Cerebellar cortex (tissue), 1 donor: ENCODE data around the gene ZRANB3.
A peak's percentile ranks its signal among the peaks of the same experiment; 100 is the strongest.
"Not testable (repeated sequence)": the region's sequence is repeated elsewhere in the genome, so short reads cannot be mapped to it uniquely, and the experiment has no call there.

Experiments
- DNase-seq: peaks from one replicate; pipeline ENCODE4 v3.0.0-alpha.2; 2015; ENCODE audit warnings: low spot score

Gene ZRANB3

DNA sequence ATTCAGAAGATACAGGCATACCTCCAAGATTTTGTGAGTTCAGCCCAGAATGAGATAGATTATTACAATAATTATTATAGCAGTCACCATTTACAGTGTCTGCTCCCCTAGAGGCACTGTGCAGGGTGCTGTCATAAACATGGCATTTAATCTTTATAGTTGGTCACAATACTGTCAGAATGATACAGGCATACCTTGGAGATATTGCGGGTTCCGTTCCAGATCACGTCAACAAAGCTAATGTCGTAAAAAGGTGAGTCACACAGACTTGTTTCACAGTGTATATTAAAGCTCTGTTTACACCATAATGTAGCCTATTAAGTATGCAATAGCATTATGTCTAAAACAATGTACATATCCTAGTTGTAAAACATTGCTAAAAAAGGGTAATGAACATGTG lies 45.6 kb downstream of the ZRANB3 start:
- no peak for DNase-seq

DNA sequence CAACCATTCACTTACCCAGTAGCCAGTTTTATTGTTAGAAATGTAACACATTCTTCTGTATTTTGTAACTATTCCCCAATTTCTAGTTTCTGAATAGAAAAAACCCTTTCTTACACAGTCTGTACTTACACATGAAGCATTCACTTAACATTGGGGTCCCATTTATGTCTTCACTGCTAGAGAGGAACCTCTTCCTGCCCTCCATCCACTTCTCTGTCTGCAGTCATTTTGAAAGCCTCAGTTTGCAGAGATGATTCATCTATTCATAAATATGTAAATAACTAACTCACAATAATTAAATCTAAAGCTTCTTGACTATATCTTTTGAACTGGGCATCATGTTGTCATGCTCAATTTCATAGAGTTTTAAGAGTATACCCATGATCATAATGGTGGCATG lies 55.9 kb downstream of the ZRANB3 start:
- DNase-seq: no peak

DNA sequence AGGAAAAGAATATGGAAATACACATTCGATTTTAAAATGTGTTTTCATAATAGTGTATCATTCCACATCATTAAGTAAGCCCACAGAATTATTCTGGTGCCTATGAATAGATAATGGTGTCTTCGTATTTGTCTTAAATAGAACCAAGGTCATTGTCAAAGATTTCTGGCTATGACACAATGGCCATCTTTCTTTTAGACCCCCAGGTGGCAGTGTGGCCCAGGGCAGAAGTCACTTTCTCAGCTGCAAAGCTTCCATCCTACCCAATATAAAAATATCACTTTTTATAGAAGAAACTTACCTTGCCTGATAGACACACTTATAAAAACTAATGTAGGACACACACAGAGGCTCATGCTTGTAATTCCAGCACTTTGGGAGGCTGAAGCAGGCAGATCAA lies 57.5 kb downstream of the ZRANB3 start:
- peak; percentile 6 for DNase-seq

DNA sequence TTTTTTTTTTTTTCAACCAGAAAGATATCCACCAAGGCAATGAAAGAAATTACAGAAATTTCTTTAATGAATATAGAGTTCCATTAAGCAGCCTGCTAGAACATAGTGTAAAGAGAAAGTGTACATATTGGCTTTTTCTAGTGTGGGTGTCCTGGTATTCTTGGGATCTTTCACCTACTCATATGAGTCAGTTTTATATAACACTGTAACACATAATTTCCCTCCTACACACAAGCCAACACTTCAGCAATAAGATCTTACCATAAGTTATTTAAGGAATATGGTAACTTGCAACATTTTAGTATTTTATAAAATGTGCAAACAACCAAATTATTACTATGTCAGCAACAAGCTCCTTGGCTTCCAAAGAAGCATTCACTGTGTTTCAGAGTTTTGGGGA lies 59.9 kb downstream of the ZRANB3 start:
- no peak for DNase-seq

DNA sequence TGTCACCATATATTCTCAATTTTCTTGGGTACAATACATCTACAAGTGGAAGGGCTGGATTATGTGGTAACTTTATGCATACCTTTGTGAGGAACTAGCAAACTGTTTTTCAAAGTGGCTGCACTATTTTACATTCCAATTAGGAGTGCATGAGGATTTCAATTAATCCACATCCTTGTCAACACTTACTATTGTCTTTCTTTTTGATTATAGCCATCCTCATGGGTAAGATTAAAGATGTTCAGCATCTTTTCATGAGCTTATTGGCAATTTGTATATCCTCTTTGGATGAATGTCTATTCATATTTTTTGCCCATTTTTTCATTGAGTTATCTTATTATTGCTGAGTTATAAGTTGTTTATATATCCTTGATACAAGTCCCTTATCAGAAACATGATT lies 73.7 kb downstream of the ZRANB3 start:
- DNase-seq: no peak

DNA sequence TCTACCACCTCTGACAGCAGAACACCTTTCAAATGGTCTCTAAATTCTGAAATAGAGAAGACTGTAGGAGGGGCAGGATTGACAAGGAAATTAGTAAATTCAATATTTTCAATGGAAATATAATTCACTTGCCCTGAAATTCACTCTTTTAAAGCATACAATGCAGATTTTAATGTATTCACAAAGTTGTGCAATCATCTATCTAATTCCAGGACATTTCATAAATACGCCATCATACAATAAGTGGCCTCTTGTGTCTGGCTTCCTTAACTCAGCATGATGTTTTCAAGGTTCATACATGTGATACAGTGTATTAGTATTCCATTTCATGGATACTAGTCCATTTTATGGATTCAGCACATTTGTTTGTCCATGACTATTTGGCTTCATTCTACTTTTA lies 74.2 kb downstream of the ZRANB3 start:
- no peak for DNase-seq

DNA sequence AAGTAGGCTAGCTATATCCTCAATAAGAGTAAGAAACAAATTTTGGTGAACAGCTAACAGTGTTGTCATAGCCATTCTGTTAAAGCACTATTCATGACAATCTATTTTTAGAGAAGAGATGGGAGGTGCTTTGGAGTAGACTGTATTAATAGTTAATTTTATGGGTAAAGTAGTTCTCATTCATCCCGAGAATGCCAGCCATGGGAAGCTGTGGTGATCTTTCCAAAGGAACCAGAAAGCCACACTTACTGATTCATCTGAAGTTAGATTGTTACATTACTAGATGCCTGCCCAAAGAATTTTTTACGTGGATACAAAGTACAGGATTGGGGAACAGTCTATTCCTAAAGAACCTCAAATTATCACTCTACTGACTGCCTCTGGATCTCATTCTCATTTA lies 74.6 kb downstream of the ZRANB3 start:
- DNase-seq: no peak

DNA sequence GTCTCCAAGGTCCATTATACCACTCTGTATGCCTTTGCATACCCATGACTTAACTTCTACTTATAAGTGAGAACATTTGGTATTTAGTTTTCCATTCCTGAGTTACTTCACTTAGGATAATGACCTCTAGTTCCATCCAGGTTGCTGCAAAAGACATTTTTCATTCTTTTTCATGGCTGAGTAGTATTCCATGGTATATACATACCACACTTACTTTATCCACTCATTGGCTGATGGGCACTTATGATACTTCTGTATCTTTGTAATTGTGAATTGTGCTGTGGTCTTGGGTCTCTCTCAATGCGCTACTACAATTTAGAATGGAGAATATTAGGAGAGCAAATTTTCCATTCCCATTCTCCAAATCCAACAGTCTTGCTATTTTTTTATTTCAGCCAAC lies 76.4 kb downstream of the ZRANB3 start:
- no peak for DNase-seq

DNA sequence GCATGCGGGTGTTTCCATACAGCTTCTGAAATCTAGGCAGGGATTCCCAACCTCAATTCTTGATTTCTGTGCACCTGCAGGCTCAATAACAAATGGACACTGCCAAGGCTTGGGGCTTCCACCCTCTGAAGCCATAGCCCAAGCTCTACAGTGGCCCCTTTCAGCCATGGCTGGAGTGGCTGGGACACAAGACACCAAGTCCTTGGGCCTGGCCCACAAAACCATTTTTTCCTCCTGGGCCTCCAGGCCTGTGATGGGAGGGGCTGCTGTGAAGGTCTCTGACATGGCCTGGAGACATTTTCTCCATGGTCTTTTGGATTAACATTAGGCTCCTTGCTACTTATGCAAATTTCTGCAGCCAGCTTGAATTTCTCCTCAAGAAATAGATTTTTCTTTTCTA lies 78.0 kb downstream of the ZRANB3 start:
- not testable (repeated sequence) for DNase-seq

DNA sequence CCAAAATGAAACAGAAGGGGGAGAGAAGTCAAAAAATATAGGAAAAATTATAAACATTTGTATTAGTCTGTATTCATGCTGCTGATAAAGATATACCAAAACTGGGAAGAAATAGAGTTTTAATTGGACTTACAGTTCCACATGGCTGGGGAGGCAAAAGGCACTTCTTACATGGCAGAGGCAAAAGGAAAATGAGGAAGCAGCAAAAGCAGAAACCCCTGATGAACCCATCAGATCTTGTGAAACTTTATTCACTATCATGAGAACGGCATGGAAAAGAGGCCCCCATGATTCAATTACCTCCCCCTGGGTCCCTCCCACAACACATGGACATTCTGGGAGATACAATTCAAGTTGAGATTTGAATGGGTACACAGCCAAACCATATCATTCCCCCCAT lies 79.1 kb downstream of the ZRANB3 start:
- no peak for DNase-seq

DNA sequence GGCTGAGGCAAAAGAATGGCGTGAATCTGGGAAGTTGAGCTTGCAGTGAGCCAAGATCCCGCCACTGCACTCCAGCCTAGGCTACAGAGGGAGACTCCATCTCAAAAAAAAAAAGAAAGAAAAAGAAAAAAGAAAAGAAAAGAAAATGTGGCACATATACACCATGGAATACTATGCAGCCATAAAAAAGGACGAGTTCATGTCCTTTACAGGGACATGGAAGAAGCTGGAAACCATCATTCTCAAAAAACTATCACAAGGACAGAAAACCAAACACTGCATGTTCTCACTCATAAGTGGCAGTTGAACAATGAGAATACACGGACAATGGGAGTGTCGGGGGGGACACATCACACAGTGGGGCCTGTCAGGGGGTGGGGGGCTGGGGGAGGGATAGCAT lies 88.0 kb downstream of the ZRANB3 start:
- not testable (repeated sequence) for DNase-seq

DNA sequence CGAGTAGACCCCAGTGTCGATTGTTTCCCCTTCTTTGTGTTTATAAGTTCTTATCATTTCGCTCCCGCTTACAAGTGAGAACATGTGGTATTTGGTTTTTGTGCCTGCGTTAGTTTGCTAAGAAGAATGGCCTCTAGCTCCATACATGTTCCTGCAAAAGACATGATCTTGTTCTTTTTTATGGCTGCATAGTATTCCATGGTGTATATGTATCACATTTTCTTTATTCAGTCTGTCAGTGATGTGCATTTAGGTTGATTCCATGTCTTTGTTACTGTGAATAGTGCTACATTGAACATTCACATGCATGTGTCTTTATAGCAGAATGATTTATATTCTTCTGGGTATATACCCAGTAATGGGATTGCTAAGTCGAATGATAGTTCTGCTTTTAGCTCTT lies 95.9 kb downstream of the ZRANB3 start:
- not testable (repeated sequence) for DNase-seq

DNA sequence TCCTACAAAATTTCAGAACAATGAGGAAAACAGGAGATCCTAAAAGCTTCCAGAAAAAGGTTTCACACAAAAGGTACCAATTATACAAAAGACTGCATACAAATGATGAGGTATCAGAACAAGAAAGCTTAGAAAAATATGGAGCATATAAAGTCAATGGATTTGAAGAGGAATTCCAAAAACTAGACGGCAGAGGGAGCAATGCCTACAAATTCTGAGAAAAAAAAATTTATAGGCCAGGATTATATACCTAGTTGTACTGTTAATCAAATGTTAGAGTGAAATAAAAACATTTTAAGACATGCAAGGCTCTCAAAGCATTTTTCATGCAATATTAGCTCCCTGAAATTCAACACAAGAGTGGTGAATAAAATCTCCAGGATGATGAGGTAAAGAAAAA lies 106.2 kb downstream of the ZRANB3 start:
- no peak for DNase-seq

DNA sequence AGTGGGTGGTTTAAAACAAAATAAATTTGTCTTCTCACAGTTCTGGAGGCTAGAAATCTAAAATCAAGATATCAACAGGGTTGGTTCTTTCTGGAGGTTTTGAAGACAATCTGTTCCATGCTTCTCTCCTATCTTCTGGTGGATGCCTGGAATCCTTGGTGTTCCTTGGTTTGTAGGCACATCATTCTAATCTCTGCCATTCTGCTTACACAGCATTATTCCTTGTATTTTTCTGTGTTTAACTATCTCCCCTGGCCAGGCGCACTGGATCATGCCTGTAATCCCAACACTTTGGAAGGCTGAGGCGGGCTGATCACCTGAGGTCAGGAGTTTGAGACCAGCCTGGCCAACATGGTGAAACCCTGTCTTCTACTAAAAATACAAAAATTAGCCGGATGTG lies 108.1 kb downstream of the ZRANB3 start:
- no peak for DNase-seq

DNA sequence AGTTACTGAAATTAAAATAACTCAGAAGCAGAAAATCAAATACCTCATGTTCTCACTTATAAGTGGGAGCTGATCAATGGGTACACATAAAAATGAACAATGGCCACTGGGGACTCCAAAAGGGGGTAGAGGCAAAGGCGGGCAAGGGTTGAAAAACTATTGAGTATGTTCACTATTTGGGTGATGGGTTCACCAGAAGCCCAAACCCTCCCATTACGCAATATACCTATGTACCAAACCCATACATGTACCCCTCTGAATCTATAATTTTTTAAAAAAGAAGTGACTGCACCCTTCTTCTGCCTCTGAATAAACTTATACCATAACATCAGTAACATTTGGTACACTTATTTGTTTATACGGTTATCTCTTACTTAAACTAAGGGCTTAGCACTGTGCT lies 119.4 kb downstream of the ZRANB3 start:
- DNase-seq: no peak

DNA sequence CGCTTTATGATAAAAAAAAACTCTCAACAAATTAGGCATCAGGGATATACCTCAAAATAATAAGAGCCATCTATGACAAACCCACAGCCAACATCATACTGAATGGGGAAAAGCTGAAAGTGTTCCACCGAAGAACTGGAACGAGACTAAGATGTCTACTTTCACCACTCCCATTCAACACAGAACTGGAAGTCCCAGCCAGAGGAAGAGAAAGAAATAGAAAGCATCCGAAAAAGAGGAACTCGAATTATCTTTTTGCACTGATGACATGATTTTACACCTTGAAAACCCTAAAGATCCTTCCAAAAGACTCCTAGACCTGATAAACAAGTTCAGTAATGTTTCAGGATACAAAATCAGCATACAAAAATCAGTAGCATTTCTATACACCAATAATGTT lies 121.6 kb downstream of the ZRANB3 start:
- no peak for DNase-seq

DNA sequence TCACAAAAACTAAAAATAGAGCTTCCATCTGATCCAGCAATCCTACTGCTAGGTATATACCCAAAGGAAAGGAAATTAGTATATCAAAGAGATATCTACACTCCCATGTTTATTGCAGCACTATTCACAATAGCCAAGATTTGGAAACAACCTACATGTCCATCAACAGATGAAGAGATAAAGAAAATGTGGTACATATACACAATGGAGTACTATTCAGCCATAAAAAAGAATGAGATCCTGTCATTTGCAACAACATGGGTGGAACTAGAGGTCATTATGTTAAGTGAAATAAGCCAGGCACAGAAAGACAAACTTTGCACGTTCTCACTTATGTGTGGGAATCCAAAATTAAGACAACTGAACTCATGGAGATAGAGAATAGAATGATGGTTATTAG lies 134.8 kb downstream of the ZRANB3 start:
- not testable (repeated sequence) for DNase-seq

DNA sequence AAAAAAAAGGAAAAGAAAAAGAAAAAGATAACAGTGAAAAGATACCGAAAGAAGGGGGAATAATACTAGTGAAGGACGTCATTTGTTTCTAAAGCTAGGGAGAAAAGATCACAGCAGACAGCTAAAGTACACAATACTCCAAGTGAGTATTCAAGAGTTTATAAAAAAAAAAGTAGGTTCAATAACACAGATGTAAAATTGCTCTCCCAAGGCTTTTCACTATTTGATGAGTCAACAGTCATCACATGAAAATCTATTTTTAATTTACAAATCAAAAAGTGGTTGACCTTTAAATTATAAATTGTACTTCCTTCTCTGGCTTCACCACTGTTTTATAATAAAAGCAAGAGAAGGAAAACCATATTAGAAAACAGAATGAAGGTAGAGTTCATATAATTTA lies 144.0 kb downstream of the ZRANB3 start:
- DNase-seq: no peak

DNA sequence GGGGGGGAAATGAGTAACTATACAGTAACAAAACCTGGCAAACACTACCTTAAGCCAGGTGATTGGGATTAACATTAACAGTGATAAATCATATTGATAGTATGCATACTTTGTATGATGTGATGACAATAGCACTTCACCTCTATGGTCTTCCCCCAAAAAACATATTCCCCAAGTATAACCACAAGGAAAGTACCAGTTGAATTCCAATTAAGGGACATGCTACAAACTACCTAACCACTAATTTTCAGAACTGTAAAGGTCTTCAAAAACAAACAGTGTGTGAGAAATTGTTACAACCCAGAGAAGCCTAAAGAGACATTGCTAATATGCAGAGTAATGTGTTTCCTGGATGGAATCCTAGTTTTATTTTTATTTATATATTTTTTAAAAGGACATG lies 152.4 kb downstream of the ZRANB3 start:
- DNase-seq: no peak

DNA sequence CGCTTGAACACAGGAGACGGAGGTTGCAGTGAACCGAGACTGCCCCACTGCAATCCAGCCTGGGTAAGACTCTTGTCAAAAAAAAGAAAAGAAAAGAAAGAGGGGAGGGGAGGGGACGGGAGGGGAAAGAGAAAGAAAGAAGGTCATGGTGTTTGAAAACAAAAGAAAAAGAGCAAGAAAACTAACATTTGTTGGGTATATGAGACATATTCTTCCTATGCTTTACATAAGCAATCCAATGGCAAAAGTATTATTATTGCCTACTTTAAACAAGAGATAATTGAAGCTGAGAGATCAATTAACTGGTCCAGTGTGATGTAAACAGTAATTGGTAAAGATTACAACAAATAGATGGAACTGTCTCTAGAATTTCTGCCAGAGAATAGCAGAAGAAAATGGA lies 157.3 kb downstream of the ZRANB3 start:
- no peak for DNase-seq

DNA sequence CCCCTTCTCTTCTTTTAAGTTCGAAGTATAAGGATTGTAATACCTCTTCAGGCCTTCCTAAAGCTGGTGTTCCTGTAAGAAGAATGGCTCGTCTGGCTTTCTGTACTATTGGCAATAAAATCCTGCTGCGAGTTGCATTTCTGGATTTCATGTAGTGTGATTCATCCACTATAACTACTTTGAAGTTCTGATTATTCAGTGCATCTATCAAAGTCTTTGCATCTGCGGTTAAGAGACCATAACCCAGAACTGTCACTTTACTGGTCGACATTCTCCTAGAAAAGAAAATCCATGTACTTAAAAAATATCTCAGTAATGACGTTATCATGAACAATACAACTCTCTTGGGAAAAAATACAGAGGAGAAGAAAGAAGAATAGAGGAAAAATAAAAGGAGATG lies 181.1 kb downstream of the ZRANB3 start:
- no peak for DNase-seq

DNA sequence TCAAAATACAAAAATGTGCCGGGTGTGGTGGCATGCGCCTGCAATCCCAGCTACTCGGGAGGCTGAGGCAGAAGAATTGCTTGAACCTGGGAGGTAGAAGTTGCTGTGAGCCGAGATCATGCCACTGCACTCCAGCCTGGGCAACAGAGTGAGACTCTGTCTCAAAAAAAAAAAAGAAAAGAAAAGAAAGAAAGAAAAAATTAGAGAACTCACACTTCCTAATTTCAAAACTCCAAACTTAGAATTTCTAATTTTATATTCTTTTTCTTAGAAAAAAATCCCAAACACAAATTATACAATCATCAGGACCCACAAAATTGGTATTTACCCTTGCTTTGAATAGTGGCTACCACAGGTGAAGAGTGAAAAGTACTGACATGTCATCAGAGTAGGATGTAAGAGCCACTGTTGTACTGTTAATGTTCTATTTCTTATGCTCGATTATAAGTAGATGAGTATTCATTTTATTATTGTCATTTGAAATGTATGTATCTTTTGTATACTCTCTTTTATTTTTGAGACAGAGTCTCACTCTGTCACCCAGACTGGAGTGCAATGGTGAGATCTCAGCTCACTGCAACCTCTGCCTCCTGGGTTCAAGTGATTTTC lies 182.8 kb downstream of the ZRANB3 start:
- not testable (repeated sequence) for DNase-seq

DNA sequence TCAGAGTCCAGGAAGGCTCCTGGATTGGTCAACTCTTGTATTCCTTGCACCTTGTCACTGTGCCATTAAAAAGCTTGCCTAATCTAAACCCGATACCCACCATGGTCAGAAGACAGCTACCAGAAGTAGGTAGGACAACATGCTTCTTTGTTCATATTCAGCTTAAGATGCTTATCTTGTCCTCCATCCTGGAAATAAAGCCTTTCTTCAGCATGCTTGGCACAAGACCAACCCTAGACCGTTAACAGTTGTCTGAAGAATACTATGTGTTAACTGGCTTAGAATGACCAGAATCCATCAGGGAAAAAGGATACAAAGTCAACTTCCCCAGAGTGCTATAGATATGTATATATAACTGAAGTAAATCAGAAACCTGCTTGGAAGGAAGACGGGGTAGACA lies 193.9 kb downstream of the ZRANB3 start:
- DNase-seq: no peak

DNA sequence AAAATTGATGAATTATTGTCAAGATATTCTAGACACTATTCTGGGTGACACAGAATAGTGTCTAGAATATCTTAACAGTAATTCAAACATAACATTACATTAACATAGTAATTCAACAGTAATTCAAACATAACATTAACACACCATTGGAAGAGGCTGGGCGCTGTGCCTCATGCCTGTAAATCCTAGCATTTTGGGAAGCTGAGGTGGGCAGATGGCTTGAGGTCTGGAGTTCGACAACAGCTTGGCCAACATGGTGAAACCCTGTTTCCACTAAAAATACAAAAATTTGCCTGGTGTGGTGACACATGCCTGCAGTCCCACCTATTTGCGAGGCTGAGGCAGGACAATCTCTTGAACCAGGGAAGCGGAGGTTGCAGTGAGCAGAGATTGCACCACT lies 195.8 kb downstream of the ZRANB3 start:
- no peak for DNase-seq

DNA sequence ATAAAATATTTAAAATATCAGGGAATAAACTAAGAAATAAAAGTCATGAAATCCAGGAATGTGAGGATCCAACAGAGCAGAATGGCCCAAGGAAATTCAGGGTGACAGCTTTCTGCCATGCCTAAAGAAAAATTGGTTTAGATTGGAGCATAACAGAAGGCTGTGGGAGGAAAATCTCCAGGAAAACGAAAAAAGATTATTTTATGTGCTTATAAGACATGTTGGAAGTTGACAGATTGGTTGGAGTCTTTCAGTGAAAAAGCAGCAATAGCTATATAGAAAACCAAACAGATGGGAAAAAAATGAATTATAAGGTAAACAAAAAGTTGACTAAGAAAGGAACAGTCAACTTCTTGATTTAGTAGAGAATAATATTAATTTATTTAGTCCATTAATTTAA lies 203.9 kb downstream of the ZRANB3 start:
- no peak for DNase-seq
